HK-2 (cell line): ENCODE measurements around the gene GTSE1.

ENCODE experiments used
- DNase-seq: peaks from one replicate; pipeline ENCODE4 v3.0.0-alpha.2; 2018; ENCODE audit not compliant: unreplicated experiment

GTSE1 gene

DNA sequence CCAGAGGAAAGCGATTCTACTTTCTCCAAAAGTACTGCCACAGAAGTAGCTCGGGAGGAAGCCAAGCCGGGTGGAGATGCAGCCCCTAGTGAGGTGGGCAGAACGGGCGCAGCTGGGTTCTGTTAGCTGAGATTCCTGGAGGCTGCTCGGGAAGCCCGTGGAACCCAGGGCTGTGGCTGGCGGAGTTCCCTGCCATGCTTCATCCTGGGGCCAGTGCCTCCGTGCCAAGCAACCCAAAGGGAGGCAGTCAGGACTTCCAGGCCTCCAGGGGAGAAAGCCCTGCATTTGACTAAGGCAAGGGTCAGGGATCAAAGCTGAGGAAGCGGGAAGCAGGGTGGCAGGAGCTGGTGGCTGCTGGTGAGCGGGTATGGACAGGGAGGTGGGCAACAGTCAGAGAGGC lies 32.1 kb downstream of the GTSE1 start:
- DNase-seq = no peak

DNA sequence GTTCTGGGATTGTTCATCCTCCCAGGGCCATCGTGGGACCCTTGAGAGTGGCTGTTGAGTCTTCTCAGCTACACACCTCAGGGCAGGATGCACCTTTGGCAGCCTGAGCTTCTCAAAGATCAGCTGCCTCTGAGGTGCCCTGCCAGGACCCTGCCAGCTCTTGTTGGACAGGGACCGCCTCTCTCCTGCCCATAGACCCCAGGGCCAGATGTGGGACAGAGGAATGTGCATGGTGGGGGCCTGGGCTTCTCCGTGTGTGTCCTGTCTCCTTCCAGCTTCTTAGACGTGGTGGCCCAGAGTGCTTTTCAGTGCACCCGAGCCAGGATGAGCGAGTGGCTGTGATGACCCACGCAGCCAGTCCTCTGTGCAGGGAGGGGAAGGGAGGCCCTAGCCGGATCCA lies 32.9 kb downstream of the GTSE1 start:
- DNase-seq = no peak

DNA sequence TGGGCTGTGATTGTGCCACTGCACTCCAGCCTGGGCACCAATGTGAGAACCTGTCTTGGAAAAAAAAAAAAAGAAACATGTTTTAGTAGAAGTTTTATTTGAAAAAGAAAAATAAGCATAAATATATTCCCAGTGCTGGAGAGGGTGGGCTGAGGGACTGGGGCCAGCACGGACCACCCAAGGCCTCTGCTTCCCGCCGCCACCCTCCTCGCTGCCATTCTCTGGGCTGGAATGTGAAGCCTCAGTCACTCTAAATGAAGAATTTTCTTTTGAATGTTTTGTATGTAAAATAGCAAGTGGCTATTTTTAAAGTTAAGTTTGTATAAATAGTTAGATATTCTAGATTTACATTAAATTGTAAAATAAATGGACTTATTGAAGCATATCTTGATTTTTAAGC lies 33.8 kb downstream of the GTSE1 start:
- DNase-seq = no peak

DNA sequence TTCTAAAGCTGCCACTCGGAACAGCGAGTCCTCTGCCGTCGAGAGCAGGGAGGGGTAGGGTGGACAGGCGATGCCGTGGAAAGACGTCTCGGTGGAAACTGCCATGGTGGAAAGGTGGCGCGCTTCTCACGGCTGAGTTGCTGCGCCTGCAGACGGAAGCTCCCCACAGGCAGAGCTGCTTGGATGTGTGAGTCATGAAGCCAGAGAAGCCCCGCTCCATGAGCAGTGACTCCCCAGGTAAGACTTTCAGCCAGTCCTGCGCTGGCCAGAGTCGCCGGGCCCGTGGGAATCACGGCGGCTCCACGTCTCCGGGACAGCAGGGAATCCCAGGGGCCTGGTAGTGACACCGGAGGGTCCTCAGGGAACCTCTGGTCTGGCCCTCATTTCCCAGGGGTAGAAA lies 34.8 kb downstream of the GTSE1 start:
- DNase-seq = no peak

DNA sequence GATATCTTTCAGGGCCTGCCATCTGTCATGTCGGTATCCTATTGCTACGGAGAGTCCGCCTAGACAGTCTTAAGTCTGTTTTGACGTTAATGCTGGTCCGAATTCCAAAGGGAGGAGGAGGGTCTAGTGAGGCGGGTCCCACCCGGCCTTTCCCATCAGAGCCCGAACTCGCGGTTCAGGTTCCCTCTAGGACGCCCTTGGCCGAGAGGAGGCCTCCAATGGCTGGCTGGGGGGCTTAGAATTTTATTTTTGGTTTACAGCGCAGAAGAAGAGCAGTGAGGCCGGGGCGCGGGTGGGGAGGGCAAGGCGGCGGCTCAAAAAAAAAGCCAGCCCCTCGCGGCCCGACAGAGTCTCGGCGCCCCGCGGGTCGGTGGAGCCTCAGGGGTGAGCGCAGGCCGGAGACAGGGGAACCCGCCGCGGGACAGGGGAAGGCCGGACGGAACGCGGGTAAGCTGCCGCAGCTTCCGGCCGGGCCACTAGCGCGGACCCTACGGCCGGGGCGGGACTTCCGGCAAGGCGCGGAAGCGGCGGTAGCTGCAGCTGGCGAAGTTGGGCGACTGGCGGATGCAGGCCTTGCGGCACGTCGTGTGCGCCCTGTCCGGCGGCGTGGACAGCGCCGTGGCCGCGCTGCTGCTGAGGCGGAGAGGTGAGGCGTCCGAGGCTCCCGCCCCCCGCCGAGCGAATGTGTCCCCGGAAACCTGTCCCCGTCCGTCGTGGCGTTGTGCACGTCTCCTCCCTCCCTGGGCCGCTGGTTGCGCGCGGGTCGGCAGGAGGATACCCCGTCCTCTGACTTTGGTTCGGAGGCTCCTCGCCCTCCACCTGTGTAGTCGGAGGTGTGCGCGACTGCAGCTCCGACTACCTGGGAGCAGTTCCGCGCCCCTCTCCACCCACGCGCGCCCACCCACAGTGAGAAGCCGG lies 38.8 kb downstream of the GTSE1 start, which contains the start of gene TRMU:
Gene TRMU, plus strand, starts transcription at position 514 of the 918 bp plus-strand sequence. Its CDS starts 51 bp downstream, at position 565.
- peak; percentile 81 for DNase-seq

DNA sequence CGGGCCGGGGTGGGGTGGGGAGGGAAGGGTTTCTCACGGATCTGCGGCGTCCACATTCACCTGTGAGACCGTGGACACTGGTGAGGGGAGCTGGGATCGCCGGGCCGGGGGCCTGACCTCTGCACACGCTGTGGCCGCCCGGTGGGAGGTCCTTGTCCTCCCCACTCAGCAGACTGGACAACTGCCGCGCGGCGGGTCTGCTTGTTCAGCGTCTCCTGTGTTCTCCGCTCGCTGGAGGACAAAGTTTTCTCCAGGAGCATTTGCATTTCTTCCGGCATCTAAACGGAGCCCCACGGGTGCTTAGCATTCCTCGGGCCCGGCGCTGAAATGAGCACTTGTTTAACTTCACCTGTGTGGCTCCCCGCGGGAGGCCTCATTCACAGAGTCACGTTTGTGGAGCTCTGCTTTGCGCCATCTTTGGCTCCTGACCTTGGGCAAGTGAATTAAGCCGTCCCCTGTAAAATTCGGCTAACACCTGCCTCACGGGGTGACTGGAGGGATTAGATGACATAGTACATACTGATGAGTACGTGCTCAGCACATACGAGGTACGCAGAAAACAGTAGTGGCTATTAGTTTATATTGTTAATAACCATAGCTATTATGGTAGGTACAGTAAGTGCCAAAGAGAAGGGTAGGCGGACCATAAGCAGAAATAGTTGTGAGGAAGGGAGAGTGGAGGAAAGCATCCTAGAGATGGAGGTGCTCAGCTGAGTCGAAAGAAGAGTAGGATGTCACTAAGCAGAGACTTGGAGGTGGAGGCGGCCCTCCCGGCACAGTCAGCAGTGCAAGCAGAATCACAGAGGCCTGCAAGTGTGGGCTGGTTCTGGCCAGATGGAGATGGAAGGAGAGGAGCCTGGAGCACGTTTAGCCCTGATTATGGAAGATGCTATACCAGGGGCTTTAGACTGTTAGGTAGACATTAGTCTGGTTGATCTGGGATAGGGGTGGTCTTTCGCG lies 39.7 kb downstream of the GTSE1 start:
- no peak for DNase-seq

DNA sequence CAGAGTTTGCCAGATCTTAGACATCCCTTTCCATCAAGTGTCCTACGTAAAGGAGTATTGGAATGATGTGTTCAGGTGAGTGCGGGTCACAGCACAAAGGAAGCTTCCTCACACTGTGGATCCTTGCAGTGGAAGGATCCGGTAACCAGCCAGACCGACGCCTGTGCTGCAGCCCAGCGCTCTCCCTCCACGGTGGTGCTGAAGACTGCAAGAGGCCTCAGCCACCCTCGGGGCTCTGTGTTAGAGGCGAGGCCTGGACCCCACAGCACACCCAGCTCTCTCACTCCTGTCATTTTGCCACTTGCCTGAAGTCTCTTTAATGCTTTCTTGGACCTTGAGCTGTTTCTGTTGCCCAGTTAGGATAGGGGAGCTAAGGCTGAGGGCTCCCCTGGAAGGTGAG lies 41.2 kb downstream of the GTSE1 start:
- no peak for DNase-seq

DNA sequence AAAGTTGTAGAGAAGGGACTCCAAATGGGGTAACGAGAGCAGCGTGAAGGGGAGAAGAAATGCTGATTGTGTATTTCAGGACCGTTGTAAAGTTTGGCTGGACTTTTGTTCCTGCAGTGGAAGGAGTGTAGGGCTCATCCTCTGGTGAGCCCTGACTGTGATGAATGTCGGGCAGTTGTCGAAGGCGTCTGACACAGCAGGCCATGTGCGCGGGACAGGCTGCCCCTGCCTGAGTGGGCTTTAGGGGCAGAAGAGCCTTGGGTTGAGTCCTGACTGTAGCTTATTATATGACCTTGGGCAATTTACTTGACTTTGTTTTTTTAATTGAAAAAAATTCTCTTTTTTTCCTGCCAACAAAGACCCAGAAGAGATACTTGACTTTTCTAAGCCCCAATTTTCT lies 42.0 kb downstream of the GTSE1 start:
- DNase-seq = no peak

DNA sequence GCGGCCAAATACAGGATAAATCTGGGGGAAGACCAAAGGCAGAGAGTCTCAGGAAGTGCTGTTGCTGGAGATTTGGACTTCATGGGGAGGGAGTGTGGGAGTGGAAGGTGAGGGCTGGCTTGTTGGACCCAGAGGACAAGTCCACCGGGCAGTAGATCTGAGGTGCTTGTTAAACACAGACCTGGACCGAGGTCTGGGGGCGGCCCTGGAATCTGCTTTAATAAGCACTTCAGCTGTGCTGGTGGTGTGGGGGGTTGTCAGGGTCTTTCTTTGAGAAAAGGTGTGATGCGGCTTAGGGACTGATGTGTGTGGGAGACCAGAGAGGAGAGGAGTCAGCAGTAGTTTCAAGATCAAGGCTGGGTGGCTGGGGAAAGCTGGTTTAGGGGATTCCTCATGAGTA lies 43.3 kb downstream of the GTSE1 start:
- DNase-seq = no peak

DNA sequence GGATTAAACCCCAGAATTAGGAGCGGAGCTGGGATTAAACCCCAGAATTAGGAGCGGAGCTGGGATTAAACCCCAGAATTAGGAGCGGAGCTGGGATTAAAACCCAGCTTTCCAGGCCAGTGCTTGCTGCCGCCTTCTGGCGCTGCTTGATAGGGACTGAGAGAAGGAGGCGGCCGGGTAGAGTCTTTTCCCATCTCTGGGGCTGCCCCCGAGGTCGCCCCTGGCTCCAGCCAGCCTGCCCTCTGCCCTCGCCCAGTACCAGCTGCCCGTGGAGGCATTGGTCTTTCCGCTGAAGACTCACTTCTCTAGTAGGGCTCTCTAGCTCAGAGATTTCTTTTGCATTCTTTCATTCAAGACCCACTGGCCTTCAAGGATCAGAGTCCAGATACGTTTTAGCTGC lies 44.0 kb downstream of the GTSE1 start:
- no peak for DNase-seq

DNA sequence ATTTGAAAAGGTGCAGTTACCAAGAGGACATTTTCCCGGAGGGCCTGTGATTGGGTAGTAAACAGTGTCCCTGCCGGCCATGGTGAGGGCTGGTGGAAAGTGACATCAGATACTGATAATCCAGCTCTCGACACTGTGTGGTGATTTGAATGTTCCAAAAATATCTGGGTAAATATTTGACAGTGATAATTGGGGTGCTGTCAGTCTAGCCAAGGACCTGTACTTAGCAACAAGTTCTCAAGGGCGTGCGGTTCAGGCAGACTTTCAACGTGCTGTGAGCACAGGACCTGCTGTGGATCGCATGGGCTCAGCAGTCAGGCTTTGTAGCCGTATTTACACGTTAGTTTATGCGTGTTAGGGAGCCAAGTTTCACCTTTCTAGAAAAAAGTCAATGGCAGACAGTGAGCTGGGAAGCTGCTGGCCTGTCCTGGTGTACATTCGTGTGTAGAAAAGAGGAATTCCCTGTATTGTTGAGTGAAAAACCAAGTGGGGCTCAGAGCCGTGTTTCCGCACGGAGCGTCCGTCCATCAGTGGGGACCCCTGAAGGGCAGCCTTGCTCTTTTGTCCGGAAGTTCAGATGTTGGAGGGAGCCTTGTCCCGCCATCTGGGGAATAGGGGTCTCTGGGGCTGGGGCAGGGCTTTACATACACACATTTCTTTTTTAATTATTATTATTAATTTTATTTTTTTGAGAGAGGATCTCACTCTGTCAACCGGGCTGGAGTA lies 50.2 kb downstream of the GTSE1 start:
- no peak for DNase-seq

DNA sequence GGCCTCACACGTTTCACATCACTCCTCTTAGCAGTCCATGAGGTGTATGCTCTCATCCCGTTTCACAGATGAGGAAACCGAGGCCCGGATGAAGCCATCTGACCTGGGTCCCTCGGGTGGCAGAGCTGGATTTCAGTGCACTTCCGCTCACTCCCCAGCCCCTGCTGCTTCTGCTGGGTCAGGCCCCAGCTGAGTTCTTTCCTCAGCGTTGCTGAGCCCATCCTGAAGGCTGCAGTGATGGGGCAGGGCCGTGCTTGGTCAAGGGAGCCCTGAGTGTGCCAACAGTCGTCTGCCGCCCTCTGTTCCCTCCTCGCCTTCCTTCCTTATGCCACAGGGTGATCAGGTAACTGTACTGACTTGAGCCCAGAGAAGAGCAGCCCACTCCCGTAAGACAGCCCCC lies 51.0 kb downstream of the GTSE1 start:
- DNase-seq = no peak

DNA sequence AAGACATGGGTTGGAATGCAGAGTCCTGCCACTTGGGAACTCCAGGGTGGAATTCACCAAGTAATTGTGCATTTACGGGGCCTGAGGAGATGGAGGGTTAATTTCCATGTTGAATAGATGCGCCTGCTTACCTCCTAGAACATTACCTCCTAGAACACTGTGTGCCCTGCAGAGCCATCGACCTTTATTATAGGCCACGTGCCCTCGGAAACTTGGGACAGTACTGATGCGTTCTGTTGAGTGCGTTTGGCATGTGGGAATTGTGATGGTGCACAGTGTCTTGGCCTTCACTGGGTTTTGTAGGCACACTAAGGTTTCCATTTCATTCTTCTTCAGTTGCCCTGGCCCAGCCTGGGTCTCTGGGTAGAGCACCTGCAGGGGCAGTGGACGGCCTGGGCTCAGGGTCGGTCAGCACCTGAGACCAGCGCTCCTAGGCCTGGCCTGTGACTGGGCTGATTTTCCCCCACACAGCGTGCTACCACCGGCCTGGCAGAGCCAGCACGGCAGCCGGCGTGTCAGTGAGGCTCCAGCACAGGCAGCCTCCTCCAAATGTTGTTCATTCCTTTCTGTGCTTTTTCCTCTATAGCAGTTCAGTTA lies 51.5 kb downstream of the GTSE1 start:
- no peak for DNase-seq

DNA sequence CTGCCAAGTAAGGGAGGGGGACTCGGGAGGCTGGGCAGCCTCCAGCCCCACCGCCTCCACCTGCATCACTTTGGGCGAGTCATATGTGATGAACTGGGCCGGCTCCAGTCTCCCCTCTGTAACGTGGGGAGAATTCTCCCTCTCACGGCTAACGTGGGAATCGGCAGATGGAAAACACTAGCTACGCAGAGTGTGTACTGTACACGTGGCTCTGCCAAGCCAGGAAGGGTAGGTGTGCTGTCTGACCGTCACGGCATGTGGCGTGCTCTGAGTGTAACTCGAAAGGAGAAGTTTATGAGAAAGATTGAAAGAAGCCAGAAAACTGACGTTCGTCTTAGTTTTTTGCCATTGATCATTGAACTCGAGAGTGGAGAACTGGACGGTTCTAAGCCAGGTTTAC lies 52.6 kb downstream of the GTSE1 start:
- no peak for DNase-seq

DNA sequence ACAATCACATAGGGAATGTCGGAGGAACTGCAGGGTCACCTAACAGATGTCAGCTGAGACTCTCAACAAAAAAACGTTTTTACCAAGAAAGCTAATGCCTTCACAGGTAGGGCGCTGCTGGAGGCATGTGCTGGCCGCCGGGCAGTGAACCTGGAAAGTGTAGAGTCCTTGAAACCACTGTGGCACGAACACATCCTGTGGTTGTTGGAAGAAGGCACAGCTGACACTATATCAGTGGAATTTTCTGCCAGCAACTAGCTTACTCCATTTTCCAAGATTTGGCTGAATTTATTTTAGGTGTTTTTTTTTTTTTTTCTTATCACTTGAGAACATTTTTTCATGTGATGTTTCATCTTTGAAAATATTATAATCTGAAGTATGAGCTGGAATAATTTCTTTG lies 53.0 kb downstream of the GTSE1 start:
- DNase-seq = no peak

DNA sequence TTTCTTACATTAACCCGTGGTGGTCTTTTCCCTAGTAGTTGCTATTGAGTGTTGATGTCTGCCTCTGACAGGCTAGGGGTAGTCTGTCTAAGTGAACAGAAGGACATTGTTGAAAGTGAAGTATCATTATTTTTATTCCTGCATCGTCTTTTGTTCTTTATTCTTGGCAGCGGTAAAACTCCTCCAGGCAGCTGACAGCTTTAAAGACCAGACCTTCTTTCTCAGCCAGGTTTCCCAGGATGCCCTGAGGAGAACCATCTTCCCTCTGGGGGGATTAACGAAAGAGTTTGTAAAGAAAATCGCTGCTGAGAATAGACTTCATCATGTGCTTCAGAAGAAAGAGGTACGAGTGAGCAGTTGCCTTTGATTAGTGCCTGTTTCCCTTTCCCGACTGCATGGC lies 53.5 kb downstream of the GTSE1 start:
- DNase-seq = no peak

DNA sequence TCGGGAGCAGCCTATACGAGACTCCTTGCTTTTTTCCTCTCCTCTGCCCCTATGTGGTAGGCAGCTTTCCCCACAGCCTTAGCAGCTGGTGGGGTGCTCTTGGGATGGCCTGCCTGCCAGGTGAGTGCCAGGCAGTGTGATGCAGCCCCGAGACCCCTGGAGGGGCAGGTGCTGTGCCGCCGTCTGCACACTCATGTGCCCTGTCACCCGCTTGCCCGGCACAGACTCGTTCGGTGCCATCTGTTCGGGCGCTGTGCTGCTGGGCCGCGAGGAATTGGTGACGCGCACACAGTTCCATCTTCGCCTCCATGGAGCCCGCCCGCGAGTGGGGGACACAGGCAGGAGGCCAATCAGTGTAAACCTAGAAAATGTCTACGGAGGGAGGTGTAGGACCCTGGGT lies 54.0 kb downstream of the GTSE1 start:
- no peak for DNase-seq

DNA sequence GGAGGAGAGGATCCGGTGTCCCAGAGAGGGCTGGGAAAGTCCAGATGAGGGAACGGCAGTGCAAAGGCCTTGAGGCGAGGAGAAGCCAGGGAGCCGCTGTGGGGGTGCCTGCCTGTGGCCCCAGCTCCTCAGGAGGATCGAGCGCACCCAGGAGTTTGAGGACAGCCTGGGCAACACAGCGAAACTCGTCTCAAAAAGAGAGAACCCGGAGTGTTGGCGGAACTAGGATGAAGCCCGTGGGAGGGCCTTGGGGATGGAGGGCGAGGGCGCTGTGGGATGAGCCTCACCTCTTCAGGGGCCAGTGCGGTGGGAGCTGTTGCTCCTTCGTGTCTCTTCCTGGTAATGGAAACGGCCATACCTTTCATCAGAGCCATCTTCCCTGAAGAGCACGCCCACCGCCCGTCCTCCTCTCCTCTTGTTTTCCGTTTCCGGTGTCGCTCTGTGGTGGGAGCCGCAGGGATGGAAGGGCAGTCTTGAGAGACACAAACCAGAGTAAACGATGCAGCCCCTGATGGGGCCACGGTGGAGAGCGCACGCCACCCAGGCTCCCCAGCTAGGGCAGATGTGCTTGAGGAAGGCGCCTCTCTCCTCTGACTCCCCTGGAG lies 54.6 kb downstream of the GTSE1 start:
- no peak for DNase-seq

DNA sequence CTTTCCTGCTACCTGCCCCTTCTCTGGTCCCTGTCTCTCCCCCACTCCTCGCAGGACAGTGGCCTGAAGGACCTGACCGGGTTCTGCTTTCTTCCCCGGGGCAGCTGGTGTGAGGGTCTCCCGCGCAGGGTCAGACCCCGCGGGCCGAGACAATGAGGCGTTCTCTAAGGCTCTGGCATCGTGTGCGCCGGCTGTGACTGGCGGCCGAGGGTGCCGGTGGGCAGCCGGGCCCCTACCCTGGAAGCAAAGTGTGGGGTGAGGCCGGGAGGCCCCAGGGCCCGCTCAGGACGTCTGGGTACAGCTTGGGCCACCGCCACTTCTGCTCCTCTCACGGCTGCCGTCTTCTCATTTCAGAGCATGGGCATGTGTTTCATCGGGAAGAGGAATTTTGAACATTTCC lies 55.1 kb downstream of the GTSE1 start:
- no peak for DNase-seq

DNA sequence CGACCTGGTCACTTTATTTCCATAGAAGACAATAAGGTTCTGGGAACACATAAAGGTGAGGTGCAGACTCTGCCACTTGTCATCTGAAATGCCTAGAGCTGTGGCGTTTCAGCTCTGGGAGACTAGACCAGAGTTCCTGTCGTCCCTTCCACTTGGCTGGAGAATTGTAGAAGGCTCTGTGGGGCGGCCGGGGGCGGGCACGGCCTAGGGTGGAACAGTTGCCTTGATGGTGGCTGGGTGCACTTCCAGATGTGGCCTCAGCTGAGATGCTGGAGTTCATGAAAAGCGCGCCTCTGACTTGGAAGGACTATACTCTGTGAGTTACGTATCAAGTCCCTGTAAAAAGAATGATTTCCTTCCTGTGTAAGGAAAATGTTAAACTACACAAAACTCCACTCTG lies 55.6 kb downstream of the GTSE1 start:
- DNase-seq = no peak

DNA sequence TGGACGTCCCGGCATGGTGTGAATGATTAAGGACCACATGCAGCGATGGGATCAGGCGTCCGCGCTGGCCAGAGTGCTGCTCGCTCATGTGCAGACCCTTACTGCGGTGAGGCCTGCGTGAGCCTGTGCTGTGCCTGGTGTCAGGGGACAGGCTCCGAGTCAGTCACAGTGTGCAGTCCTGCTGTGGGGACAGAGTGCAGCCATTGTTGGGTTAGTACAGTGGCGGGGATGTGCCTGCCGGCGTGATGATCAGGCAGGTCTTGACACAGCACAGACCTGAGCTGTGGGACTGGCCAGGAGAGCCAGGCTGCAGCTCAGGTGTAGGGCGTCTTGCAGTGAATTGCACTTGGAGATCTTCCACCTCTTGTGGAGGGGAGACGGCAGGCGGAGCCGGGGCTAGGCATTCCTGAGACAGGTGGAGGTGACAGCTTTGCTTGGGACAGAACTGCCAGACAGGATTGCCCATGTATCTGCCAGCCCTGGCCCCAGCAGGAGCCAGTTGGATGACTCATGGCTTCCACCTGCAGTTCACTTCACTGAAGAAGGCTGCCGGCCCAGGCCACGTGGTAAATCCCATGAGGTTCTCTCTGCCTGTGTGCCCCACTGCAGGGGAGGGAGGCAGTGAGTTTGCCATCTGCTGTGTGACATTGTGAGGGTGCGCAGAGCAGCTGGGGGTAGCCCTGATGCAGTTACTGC lies 56.2 kb downstream of the GTSE1 start:
- peak; percentile 74 for DNase-seq
